Uterus (tissue), 2 donors: Measurements from ENCODE around the gene GSPT1.

ENCODE experiments used
- CTCF ChIP-seq, 4 experiments: fragments of 200-600 bp in 2 of 4; fragments of 450-650 bp in 2 of 4; sonication (generic) in 2 of 4; IDR thresholded peaks; one replicate each; pipeline ENCODE4 v1.5.1; 2016 to 2019; ENCODE audit warnings: antibody characterized with exemption in 4 of 4, mild to moderate bottlenecking in 2 of 4, moderate library complexity in 1 of 4
- POLR2A ChIP-seq, 2 donors: fragments of 450-650 bp; IDR thresholded peaks; one replicate each; pipeline ENCODE4 v1.6.1; 2016; ENCODE audit warnings: antibody characterized with exemption in 2 of 2, mild to moderate bottlenecking in 1 of 2, moderate library complexity in 1 of 2

- TF ChIP-seq POLR2A (IDR thresholded peaks at IDR 0.05) = peak; percentile 68 to 78
- TF ChIP-seq CTCF (IDR thresholded peaks at IDR 0.05) = peak in 2 of 4 experiments; percentile 3 to 36
These were observed 64.3 kb downstream of the GSPT1 start, which contains the start of gene RSL1D1 for GRCh38 chr16:11851294-11852091.
